Measurements from ENCODE around the gene NLGN1.

- TF ChIP-seq POLR2AphosphoS5 (IDR thresholded peaks at IDR 0.05; ENCODE audit: low read depth, low read length) (no peak), CTCF (IDR thresholded peaks at IDR 0.05) (no peak)
Measured at GRCh38 chr3:174111776-174112175, 714.2 kb downstream of the NLGN1 start.

Data from Panc1 (cell line).